HUES64 (cell line): ENCODE data around the gene CERS5.

Experiments
- H3K27ac ChIP-seq: 2 replicates; pipeline ENCODE4 v1.7.0; 2013; ENCODE audit warnings: low read depth, low read length, inconsistent platforms
- H3K27me3 ChIP-seq: 2 replicates; pipeline ENCODE4 v1.6.1; 2013; ENCODE audit warnings: mild to moderate bottlenecking, low read length; ENCODE audit not compliant: insufficient read depth
- H3K36me3 ChIP-seq: 2 replicates; pipeline ENCODE4 v1.6.1; 2013; ENCODE audit warnings: mild to moderate bottlenecking, low read length; ENCODE audit not compliant: insufficient read depth
- H3K4me1 ChIP-seq: 2 replicates; pipeline ENCODE4 v1.6.1; 2013; ENCODE audit warnings: mild to moderate bottlenecking, low read length, moderate library complexity; ENCODE audit not compliant: insufficient read depth
- H3K4me3 ChIP-seq: 2 replicates; pipeline ENCODE4 v1.5.1; 2013; ENCODE audit warnings: mild to moderate bottlenecking, low read length, moderate library complexity
- H3K9ac ChIP-seq: 2 replicates; pipeline ENCODE4 v1.6.1; 2013; ENCODE audit warnings: mild to moderate bottlenecking, low read depth, low read length
- H3K9me3 ChIP-seq: 2 replicates; pipeline ENCODE4 v1.6.1; 2013; ENCODE audit warnings: low read depth, low read length; ENCODE audit not compliant: insufficient read depth
- WGBS: fragments of 150-250, 120-280 bp; methylation state at CpG from one replicate; pipeline ENCODE4 v1.1.7; 2013; ENCODE audit warnings: missing lambda C conversion rate; 5-methylcytosine and 5-hydroxymethylcytosine counted together

Gene CERS5

DNA sequence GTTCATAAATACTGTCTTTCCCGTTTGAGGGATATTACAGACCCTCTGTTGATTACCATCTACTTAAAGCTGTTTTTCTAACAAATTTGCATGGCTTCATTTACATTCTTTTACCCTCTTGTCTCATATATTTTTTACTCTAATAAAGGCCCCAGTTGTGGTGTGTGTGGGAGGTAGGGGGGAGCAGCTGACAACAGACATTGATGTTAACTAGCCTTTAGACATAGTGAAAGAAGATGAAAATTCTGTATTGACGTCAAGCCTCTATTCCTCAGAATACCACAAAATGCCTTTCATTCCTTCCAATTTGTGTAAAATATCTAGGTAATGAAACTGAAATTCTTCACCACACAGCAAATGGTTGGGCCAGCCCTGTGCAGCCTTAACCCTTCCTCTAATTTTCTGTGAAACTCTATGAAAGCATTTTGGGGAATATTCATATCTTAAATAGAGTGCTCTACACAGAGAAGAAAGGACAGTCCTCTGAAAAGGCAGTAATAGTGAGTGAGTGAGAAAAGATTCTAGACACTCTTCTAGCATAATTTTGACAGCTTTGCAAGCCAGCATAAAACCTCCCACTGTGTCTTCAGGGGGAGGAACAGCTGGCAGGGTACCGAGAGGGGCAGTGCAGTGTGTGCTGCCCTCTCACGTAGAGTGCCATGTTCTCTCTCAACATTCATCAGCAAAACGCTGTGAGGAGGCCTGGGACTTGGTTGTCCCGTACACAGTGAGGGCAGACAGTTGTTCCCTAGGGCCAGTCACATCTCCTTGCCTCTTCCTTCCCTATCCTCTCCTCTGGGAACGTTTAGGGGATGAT is 20.1 kb upstream of the CERS5 start:
- Histone ChIP-seq H3K9ac (no peak overlapping the region), H3K27ac (no peak overlapping the region), H3K36me3 (peaks cover 37% of the 10 kb centered on the region), H3K27me3 (no peaks in the 10 kb centered on the region), H3K4me3 (no peak overlapping the region), H3K9me3 (no peaks in the 10 kb centered on the region), H3K4me1 (no peaks in the 10 kb centered on the region)
- WGBS, result 88% methylated on average over 6 of the region's 7 CpGs

DNA sequence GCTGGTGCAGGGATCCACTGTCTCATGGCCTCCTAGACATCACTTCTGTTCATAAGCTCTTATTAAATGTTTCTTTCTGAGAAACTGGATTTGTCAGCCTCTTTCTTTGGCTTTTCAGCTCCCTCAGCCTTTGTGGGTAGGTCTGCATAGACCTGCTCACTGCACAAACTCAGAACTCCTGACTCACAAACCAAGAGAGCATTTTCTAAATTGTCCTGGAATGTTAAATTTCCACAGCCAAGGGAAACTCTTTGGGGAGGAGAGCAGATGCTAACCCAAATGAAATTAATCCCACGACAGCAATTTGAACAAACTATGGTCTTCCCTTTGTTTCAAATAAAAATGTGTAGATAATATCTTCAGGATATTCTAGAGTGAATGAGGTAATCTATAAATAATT is 19.5 kb upstream of the CERS5 start:
- 91% methylated on average over 1 of the region's 1 CpG for WGBS
- no peaks in the 10 kb centered on the region for H3K9me3 ChIP-seq
- H3K4me3 ChIP-seq, result no peak overlapping the region
- peaks cover 36% of the 10 kb centered on the region for H3K36me3 ChIP-seq
- no peaks in the 10 kb centered on the region for H3K27me3 ChIP-seq
- no peaks in the 10 kb centered on the region for H3K4me1 ChIP-seq
- no peak overlapping the region for H3K27ac ChIP-seq
- no peak overlapping the region for H3K9ac ChIP-seq

DNA sequence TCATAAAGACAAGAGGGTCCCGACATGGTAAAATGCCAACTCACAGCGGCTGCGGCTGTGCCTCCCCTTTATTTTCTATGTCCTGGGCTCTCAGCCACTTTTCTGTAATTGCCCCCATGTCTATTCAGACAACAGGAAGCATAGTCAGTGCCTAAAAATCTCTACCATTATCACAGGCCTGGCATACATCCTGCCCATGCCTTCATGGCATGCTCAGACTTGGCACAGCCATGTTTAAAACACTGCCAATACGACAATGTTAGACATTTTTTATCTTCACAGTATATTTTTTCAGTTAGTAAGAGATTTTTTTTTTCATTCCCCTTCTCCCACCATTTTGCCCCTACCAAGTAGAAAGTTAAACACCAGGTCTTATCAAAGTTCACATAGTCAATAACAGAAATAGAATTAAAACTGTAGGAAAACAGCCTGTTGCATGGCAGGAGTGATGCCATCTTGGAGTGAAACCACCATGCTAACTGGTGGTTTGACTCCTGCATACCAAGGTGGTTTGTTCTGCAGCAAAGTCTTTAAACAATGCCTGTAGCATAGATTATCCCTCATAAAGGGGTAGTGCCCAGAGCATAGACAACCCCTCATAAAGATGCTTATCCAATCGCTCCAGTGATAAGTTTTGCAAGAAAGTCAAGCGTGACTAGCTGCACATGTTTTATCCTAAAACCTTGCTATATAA is 18.9 kb upstream of the CERS5 start:
- 95% methylated on average over 6 of the region's 6 CpGs for WGBS
- Histone ChIP-seq H3K4me3 (no peak overlapping the region), H3K36me3 (peaks cover 40% of the 10 kb centered on the region), H3K9me3 (no peaks in the 10 kb centered on the region), H3K27me3 (no peaks in the 10 kb centered on the region), H3K27ac (no peak overlapping the region), H3K9ac (no peak overlapping the region), H3K4me1 (no peaks in the 10 kb centered on the region)

DNA sequence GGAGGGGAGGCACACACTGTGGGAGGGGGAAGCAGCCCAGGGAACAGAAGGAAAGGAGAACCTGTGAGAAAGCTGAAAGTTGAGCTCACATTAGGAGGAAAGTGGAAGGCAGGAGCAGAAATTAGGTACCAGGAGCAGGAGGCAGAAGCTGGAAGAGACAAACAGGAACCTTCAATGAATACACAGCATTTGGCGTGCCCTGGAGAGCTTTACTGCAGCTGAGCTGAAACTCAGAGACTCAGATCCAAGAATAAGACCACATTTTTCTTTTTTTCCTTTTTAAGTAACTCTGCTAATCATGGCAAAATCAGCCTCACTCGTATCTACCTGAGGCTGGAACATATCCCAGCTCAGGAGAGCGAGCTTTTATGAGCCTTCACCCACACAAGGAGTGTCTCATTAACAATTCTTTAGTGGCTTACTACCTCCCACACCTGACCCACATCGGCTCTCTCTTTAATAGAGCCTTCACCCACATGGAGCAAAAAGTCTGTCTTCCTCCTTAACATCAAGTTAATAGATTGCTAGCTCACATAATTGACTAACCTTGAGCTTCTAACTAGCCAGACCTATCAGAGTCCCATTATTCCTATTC is 18.2 kb upstream of the CERS5 start:
- peaks cover 39% of the 10 kb centered on the region for H3K36me3 ChIP-seq
- H3K27ac ChIP-seq, result no peak overlapping the region
- no peaks in the 10 kb centered on the region for H3K9me3 ChIP-seq
- H3K27me3 ChIP-seq, result no peaks in the 10 kb centered on the region
- no peak overlapping the region for H3K9ac ChIP-seq
- H3K4me3 ChIP-seq, result no peak overlapping the region
- H3K4me1 ChIP-seq, result no peaks in the 10 kb centered on the region
- WGBS, result 87% methylated on average over 4 of the region's 4 CpGs

DNA sequence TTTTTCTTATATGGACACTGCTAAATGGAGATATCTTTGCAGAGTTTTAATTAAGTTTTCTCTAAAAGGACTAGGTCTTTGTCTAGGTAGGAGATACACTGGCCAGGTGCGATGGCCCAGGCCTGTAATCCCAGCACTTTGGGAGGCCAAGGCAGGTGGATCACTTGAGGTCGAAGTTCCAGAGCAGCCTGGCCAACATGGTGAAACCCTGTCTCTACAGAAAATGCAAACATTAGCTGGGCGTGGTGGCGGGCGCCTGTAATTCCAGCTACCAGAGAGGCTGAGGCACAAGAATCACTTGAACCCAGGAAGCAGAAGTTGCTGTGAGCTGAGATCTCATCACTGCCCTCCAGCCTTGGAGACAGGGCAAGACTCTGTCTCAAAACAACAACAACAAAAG is 17.1 kb upstream of the CERS5 start:
- no peaks in the 10 kb centered on the region for H3K9me3 ChIP-seq
- 95% methylated on average over 5 of the region's 5 CpGs for WGBS
- H3K27ac ChIP-seq, result no peak overlapping the region
- H3K4me1 ChIP-seq, result no peaks in the 10 kb centered on the region
- no peak overlapping the region for H3K9ac ChIP-seq
- no peak overlapping the region for H3K4me3 ChIP-seq
- no peaks in the 10 kb centered on the region for H3K27me3 ChIP-seq
- peaks cover 38% of the 10 kb centered on the region for H3K36me3 ChIP-seq

DNA sequence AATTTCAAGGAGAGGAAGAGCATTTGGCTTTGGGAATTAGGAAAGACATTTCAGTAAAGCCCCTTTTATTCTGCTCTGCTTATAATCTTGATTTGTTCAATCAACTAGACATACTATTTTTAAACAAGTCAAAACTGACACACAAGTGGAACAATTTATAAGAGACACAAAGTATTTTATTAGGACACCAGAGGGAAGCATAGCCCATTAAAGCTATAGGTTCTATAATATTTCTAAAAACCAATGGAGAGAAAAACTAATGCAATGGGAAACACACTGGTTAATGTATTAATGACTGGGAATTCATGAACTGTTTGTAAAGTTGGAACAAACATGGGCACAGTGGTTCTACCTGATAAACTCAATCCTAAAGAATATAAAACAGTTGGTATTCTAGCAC is 15.3 kb upstream of the CERS5 start:
- Histone ChIP-seq H3K9me3 (no peaks in the 10 kb centered on the region), H3K27me3 (no peaks in the 10 kb centered on the region), H3K27ac (no peak overlapping the region), H3K4me1 (no peaks in the 10 kb centered on the region), H3K9ac (no peak overlapping the region), H3K36me3 (peaks cover 34% of the 10 kb centered on the region), H3K4me3 (no peak overlapping the region)

DNA sequence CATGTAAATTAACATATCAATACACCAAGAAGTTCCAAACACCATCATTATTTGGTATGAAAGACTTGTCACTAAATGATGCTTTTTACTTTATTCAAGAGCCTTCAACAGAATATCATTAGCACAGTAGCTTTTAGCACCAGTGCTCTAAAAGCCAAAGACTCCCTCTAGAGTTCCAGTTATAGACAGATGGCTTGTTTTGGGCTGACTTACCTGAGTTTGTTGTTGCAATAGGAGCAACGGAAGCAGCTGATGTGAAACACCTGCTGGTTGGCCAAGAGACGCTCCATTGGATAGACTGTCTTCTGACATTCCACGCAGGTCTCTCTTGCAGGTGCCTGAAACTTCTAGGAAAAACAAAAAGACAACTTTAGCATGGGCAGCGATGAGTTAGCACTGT is 14.5 kb upstream of the CERS5 start:
- Histone ChIP-seq H3K27ac (no peak overlapping the region), H3K9ac (no peak overlapping the region), H3K4me1 (no peaks in the 10 kb centered on the region), H3K27me3 (no peaks in the 10 kb centered on the region), H3K4me3 (no peak overlapping the region), H3K36me3 (peaks cover 41% of the 10 kb centered on the region), H3K9me3 (no peaks in the 10 kb centered on the region)
- 92% methylated on average over 4 of the region's 4 CpGs for WGBS

DNA sequence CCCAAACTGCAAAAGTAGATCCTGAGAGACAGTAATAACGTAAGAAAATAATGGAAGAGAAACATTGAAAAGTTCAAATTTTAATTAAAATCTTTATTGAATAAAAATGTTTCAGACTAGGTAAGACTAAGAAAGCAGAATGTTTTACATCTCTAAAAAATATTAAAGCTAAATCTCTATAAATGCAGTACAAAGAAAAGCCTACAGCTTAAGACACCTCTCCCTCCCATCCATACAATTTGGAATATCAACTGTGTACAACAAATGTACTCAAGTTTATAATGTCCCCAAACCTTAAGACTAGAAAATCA is 8.5 kb upstream of the CERS5 start:
- no CpG with 5 or more reads among the region's 1 CpG for WGBS
- Histone ChIP-seq H3K9me3 (no peaks in the 10 kb centered on the region), H3K36me3 (peaks cover 30% of the 10 kb centered on the region), H3K4me1 (no peaks in the 10 kb centered on the region), H3K27me3 (no peaks in the 10 kb centered on the region), H3K27ac (no peak overlapping the region), H3K9ac (no peak overlapping the region), H3K4me3 (no peak overlapping the region)

DNA sequence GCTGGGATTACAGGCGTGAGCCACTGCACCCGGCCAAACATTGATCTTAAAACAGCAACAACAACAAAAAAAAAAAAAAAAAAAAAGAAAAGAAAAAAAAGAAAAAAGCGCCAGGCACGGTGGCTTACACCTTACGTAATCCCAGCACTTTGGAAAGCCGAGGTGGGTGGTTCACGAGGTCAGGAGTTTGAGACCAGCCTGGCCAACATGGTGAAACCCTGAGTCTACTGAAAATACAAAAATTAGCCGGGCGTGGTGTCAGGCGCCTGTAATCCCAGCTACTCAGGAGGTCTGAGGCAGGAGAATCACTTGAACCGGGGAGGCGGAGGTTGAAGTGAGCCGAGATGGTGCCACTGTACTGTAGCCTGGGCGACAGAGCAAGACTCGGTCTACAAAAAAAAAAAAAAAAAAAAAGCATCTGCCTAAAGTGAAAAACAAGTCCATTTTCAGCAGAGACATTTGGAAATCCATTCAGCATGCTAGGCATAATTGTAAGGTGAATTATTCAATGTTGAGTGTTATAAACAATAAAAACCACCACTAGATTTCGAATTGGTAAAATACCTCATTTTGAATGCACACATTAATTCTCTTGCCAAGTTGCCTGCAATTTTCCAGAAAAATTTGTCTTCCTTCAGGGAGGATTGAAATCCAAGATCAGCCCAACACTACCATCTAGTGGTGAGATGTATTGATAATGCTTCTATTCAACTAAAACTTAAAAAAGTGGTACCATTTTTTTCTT is 8.0 kb upstream of the CERS5 start:
- H3K9ac ChIP-seq, result no peak overlapping the region
- H3K4me3 ChIP-seq, result no peak overlapping the region
- H3K9me3 ChIP-seq, result peaks cover 2% of the 10 kb centered on the region; the same call in 1 of the 2 replicates
- H3K27me3 ChIP-seq, result no peaks in the 10 kb centered on the region
- no peak overlapping the region for H3K27ac ChIP-seq
- WGBS, result 90% methylated on average over 16 of the region's 16 CpGs
- H3K4me1 ChIP-seq, result no peaks in the 10 kb centered on the region
- H3K36me3 ChIP-seq, result peaks cover 25% of the 10 kb centered on the region

DNA sequence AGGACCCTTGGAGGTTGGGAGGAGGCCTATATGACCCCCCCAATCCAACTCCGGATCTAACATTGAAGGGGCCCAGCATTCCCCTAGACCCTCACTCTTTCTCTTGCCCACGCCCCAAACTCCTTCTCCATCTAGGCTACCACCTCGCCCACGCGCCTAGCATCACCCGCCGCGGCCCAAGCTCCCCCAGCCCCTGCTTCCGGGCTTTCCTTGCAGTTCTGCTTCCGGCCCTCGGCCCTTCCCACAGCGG is 445 bp downstream of the CERS5 start:
- H3K36me3 ChIP-seq, result no peaks in the 10 kb centered on the region
- peak overlapping the region; percentile 94 for H3K9ac ChIP-seq
- H3K27me3 ChIP-seq, result no peaks in the 10 kb centered on the region
- under 1% methylated on average over 12 of the region's 12 CpGs for WGBS
- peak overlapping the region; percentile 100 for H3K27ac ChIP-seq
- peaks cover 11% of the 10 kb centered on the region for H3K9me3 ChIP-seq
- peak overlapping the region; percentile 99 for H3K4me3 ChIP-seq
- no peaks in the 10 kb centered on the region for H3K4me1 ChIP-seq

DNA sequence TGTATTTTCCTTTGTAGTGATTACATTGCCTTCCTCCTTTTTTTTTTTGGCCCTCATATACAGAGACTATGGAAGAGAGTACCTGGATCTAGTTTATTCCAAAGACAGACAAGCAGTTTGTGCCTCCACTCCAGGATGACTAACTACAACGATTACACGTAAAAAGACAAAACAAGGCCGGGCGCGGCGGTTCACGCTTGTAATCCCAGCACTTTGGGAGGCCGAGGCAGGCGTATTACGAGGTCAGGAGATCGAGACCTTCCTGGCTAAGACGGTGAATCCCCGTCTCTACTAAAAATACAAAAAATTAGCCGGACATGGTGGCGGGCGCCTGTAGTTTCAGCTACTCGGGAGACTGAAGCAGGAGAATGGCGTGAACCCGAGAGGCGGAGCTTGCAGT is 2.2 kb downstream of the CERS5 start:
- Histone ChIP-seq H3K9ac (no peak overlapping the region), H3K27ac (no peak overlapping the region), H3K36me3 (no peaks in the 10 kb centered on the region), H3K27me3 (no peaks in the 10 kb centered on the region), H3K4me1 (no peaks in the 10 kb centered on the region), H3K9me3 (peaks cover 8% of the 10 kb centered on the region), H3K4me3 (no peak overlapping the region)
- WGBS, result 94% methylated on average over 17 of the region's 20 CpGs
